Activated CD8-positive, alpha-beta T cell treated with anti-CD3 and anti-CD28 coated beads for 36 hours (primary cell): ENCODE data around the gene CNPY1. TPM values are rescaled to one million over a fixed set of nuclear protein-coding genes. Genes with fewer than 3 reads are reported as not detected.

Experiments used
- ATAC-seq: fragments of 200-7000 bp; cut with Tn5 transposase; one replicate; pipeline ENCODE4 v1.10.0; 2021; ENCODE audit warnings: mild to moderate bottlenecking, moderate library complexity
- CTCF ChIA-PET: fragments of 350-600 bp; sonication (Branson Sonifier 250); formaldehyde crosslinking; loops from one replicate; lab custom pipeline; 2021; ENCODE audit warnings: antibody characterized with exemption; lab: Charles Lee
- POLR2A ChIA-PET: fragments of 350-600 bp; sonication (Branson Sonifier 250); formaldehyde crosslinking; loops from one replicate; lab custom pipeline; 2021; ENCODE audit warnings: antibody characterized with exemption; lab: Charles Lee
- DNase-seq: peaks from one replicate; pipeline ENCODE4 v3.0.0-alpha.2; 2020
- H3K27ac Mint-ChIP-seq: one replicate; pipeline ENCODE4 v1.8.0; 2021; ENCODE audit warnings: mild to moderate bottlenecking, mixed read lengths
- H3K27me3 Mint-ChIP-seq: one replicate; pipeline ENCODE4 v1.8.0; 2021; ENCODE audit warnings: mixed read lengths
- H3K36me3 Mint-ChIP-seq: one replicate; pipeline ENCODE4 v1.8.0; 2021; ENCODE audit warnings: low read depth, mixed read lengths
- H3K4me1 Mint-ChIP-seq: one replicate; pipeline ENCODE4 v1.8.0; 2021; ENCODE audit warnings: low read depth, mixed read lengths
- H3K4me3 Mint-ChIP-seq: one replicate; pipeline ENCODE4 v1.8.0; 2021; ENCODE audit warnings: mild to moderate bottlenecking, moderate library complexity, mixed read lengths
- H3K9me3 Mint-ChIP-seq: one replicate; pipeline ENCODE4 v1.8.0; 2021; ENCODE audit warnings: mixed read lengths
- CTCF ChIP-seq: fragments of 200-600 bp; IDR thresholded peaks from one replicate; pipeline ENCODE4 v1.8.0; 2022; ENCODE audit warnings: antibody characterized with exemption, mild to moderate bottlenecking
- intact Hi-C: fragments of 100-400 bp; cut with micrococcal nuclease; formaldehyde crosslinking; loops from one replicate; pipeline ENCODE4 v1.10.0; 2022
- total RNA-seq, 2 experiments: library from RNA; stranded (reverse); gene quantifications; one replicate each; pipeline ENCODE4 v1.2.3, GENCODE V29; 2021

Gene CNPY1
- total RNA-seq, 2 experiments from 2014 or later, result not detected

DNA sequence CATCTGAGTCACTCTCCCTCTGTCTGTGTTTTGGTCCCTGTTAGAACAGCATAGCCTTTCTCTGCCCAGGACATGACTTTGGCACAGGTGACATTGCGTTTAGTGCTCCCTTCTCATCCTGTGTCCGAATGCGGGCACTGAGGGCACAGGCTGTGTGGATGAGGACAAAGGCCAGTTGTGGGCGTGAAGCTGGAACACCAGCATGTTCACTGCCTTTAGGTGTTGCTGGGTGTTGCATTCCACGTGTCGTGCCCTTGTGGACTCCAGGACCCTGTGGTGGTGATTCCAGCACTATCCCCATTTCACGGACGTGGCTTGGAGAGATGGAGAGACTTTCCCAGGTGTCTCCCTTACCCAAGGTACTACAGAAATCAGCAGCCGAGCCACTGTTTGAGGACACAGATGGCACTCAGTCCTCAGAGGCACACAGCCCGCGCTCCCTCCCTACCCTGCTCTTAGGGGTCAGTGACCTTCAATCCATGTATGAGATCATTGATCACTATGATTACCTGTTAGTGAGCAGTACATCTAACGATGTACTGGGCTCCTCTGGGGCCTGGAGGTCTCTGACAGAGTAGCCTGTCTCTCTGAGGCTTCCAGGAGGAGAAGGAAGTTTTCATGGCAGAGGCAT lies 917 bp upstream of the CNPY1 start:
- H3K4me3 Mint-ChIP-seq, result no peak overlapping the region
- intact Hi-C loops, result no loop called here
- CTCF ChIA-PET, result no interaction called here
- TF ChIP-seq CTCF, result no peak
- ATAC-seq, result no peak
- peaks cover 4% of the 10 kb centered on the region for H3K27me3 Mint-ChIP-seq
- DNase-seq, result no peak
- POLR2A ChIA-PET, result interaction anchor here (0.6 kb wide), 1 partner anchor 173 kb away, joined by 3 read pairs; no protein-coding TSS in a partner anchor
- no peak overlapping the region for H3K27ac Mint-ChIP-seq
- H3K9me3 Mint-ChIP-seq, result no peaks in the 10 kb centered on the region
- H3K4me1 Mint-ChIP-seq, result no peaks in the 10 kb centered on the region
- H3K36me3 Mint-ChIP-seq, result no peaks in the 10 kb centered on the region

- Mint-ChIP-seq H3K27me3 (peaks cover 3% of the 10 kb centered on the region), H3K4me3 (no peak overlapping the region), H3K9me3 (no peaks in the 10 kb centered on the region), H3K4me1 (no peaks in the 10 kb centered on the region), H3K27ac (no peak overlapping the region), H3K36me3 (no peaks in the 10 kb centered on the region)
- ATAC-seq (no peak), DNase-seq (no peak)
- CTCF ChIA-PET, result interaction anchor here (1.2 kb wide), 1 partner anchor 165 kb away, joined by 3 read pairs; no protein-coding TSS in a partner anchor
- intact Hi-C loops, result no loop called here
- peak; percentile 22 for TF ChIP-seq CTCF
- POLR2A ChIA-PET, result no interaction called here
Observed at GRCh38 chr7:155545348-155545747, 1.0 kb downstream of the CNPY1 start.

DNA sequence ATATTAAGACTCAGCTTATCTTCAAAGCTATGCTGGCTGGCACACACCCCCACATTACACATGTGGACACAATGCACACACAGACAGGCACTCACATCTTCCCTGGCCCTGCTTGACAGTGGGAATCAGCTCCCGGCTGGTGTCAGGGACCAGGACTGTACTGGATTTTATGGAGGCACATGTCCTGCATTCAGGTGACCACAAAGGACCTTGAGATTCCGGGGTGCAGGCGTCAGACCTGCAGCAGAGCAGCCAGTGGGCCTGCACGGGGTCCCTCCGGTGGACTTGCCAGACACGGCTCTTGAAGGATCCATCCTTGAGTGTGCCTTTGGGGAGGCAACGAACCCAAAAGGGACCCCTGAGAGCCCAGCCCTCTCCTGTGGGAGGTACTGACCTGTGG lies 1.9 kb downstream of the CNPY1 start:
- no peaks in the 10 kb centered on the region for H3K9me3 Mint-ChIP-seq
- ChIA-PET POLR2A (no interaction called here), CTCF (interaction anchor here (1.2 kb wide), 1 partner anchor 164 kb away, joined by 3 read pairs; no protein-coding TSS in a partner anchor)
- ATAC-seq, result no peak
- H3K36me3 Mint-ChIP-seq, result no peaks in the 10 kb centered on the region
- H3K4me3 Mint-ChIP-seq, result no peak overlapping the region
- DNase-seq, result no peak
- H3K27ac Mint-ChIP-seq, result no peak overlapping the region
- intact Hi-C loops, result no loop called here
- no peak for TF ChIP-seq CTCF
- H3K27me3 Mint-ChIP-seq, result peaks cover 6% of the 10 kb centered on the region
- no peaks in the 10 kb centered on the region for H3K4me1 Mint-ChIP-seq

GRCh38 chr7:155543926-155544325 lies 2.4 kb downstream of the CNPY1 start:
- Mint-ChIP-seq H3K4me1 (no peaks in the 10 kb centered on the region), H3K27me3 (peaks cover 8% of the 10 kb centered on the region), H3K36me3 (no peaks in the 10 kb centered on the region), H3K9me3 (no peaks in the 10 kb centered on the region), H3K27ac (no peak overlapping the region), H3K4me3 (no peak overlapping the region)
- CTCF ChIA-PET, result no interaction called here
- DNase-seq, result no peak
- TF ChIP-seq CTCF, result no peak
- intact Hi-C loops, result no loop called here
- no peak for ATAC-seq
- POLR2A ChIA-PET, result no interaction called here

DNA sequence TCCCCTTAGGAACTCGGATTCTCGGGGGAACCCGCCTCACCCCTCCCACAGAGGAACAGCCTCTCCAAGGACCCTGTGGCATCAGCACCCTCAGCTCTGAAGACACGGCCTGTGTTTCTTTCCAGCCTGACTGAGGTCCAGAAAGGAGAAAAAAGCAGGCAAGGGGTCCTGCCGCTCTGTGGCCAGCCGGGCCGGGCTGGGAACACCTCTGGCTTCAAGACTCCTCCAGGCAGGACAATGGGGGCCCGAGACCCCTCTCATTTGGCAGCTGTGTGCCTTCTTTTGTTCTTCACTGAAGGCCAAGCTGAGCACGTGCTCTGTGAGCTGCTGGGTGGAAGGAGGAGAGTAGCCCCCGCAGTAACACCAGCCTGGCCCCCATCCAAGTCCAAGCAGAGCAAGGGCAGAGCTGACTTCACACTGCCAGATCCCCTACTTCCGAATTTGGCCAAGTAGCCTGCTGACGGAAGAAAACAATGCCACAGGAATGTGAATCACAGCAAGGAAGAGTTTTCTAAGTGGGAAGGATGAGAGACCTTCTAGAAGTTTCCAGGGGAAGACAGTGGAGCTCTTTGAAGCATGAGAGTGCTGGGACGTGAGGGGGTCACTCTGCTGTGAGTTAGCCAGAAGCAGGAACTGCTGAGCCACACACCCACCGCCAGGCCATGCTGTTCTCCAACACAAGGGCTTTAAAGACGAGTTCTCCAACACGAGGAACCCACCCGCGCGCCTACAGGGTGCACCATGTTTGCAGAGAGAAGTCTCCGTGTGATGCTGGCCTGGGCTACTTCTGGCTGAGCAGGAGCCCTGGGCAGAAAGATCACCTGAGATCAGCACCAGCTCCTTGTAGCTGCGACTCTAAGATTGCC lies 3.1 kb downstream of the CNPY1 start:
- intact Hi-C loops, result no loop called here
- Mint-ChIP-seq H3K36me3 (no peaks in the 10 kb centered on the region), H3K27me3 (peaks cover 10% of the 10 kb centered on the region), H3K9me3 (no peaks in the 10 kb centered on the region), H3K27ac (no peak overlapping the region), H3K4me3 (no peak overlapping the region), H3K4me1 (no peaks in the 10 kb centered on the region)
- ChIA-PET POLR2A (no interaction called here), CTCF (no interaction called here)
- DNase-seq (no peak), ATAC-seq (no peak)
- TF ChIP-seq CTCF, result no peak
